K562 (cell line): Measurements from ENCODE around the gene CAPN2. TPM values are rescaled to one million over a fixed set of nuclear protein-coding genes. Genes with fewer than 3 reads are reported as not detected.
A peak's percentile ranks its signal among the peaks of the same experiment; 100 is the strongest.

ENCODE experiments used
- ATAC-seq: fragments of 200-7000 bp; cut with Tn5 transposase; 3 replicates; pipeline ENCODE4 v1.9.1; 2020; ENCODE audit warnings: moderate library complexity
- BruUV-seq: library from RNA; stranded (reverse); fragments of 400-500 nt; replicated peaks from 2 replicates; lab custom pipeline; 2021; lab: Mats Ljungman, UMichigan
- CTCF ChIA-PET: fragments of 300-600 bp; formaldehyde crosslinking; extraction: SDS; loops from one replicate; lab custom pipeline; 2021; ENCODE audit warnings: low intra/inter-chr PET ratio; lab: Yijun Ruan, JAX
- POLR2A ChIA-PET: fragments of 300-600, 350-650 bp; sonication (Branson Sonifier 250); formaldehyde crosslinking; extraction: SDS; loops from one replicate; lab custom pipeline; 2021; ENCODE audit warnings: antibody characterized with exemption, inconsistent platforms; lab: Yijun Ruan, JAX
- DNase-seq, 4 experiments: peaks; one replicate each; pipeline versions ENCODE4 v3.0.0 to v3.0.0-alpha.2; 2011 to 2018; ENCODE audit warnings: low spot score in 3 of 4, mixed read lengths in 3 of 4; ENCODE audit errors: extremely low read depth in 1 of 4
- FAIRE-seq: peaks from 2 replicates; lab custom pipeline; 2011; peaks lifted over from hg19 to GRCh38; lab: Jason Lieb, UNC
- H2AFZ ChIP-seq: 2 replicates; pipeline ENCODE4 v1.6.0; 2011; ENCODE audit warnings: low read depth, low read length, control low read depth, inconsistent platforms
- H3K27ac ChIP-seq: fragments of 200-600 bp; 3 replicates; pipeline ENCODE4 v1.8.0; 2011; ENCODE audit warnings: low read depth, mild to moderate bottlenecking, control low read depth, inconsistent platforms, low read length, moderate library complexity, mixed read lengths; ENCODE audit errors: extremely low read depth
- H3K27me3 ChIP-seq, 2 experiments: fragments of 300-600 bp in 1 of 2; 2 replicates in 1 of 2; 3 replicates in 1 of 2; pipeline versions ENCODE4 v1.6.0 to v1.8.0; 2011; ENCODE audit warnings: inconsistent platforms in 2 of 2, low read length in 2 of 2, mild to moderate bottlenecking in 1 of 2, mixed read lengths in 1 of 2, moderate library complexity in 1 of 2; ENCODE audit not compliant: control insufficient read depth in 2 of 2, insufficient read depth in 2 of 2
- H3K36me3 ChIP-seq: fragments of 300-600 bp; 3 replicates; pipeline ENCODE4 v1.8.0; 2011; ENCODE audit warnings: mild to moderate bottlenecking, low read length, inconsistent platforms; ENCODE audit not compliant: control insufficient read depth, insufficient read depth
- H3K4me1 ChIP-seq, 2 experiments: fragments of 200-600 bp in 1 of 2; replicated peaks in 1 of 2; 2 replicates in 1 of 2; 3 replicates in 1 of 2; pipeline versions ENCODE4 v1.5.1 to v1.8.0; 2011; ENCODE audit warnings: inconsistent platforms in 2 of 2, low read length in 2 of 2, mild to moderate bottlenecking in 1 of 2, mixed read lengths in 1 of 2, moderate library complexity in 1 of 2; ENCODE audit not compliant: control insufficient read depth in 2 of 2, insufficient read depth in 2 of 2
- H3K4me2 ChIP-seq: 2 replicates; pipeline ENCODE4 v1.6.1; 2011; ENCODE audit warnings: low read length, control low read depth, inconsistent platforms, mixed read lengths; ENCODE audit not compliant: insufficient read depth
- H3K4me3 ChIP-seq: fragments of 200-600 bp; sonication (generic), shearing (Covaris generic); 2 replicates; pipeline ENCODE4 v1.5.1; 2016; ENCODE audit warnings: control low read depth, inconsistent platforms
- H3K79me2 ChIP-seq: fragments of 200-600 bp; 3 replicates; pipeline ENCODE4 v1.8.0; 2011; ENCODE audit warnings: low read length, inconsistent platforms; ENCODE audit not compliant: control insufficient read depth, insufficient read depth
- H3K9ac ChIP-seq, 2 experiments: 2 replicates each; pipeline versions ENCODE4 v1.6.0 to v1.6.1; 2011; ENCODE audit warnings: low read depth in 2 of 2, low read length in 2 of 2, control low read depth in 1 of 2, inconsistent platforms in 1 of 2, mild to moderate bottlenecking in 1 of 2, mixed read lengths in 1 of 2; ENCODE audit not compliant: insufficient read depth in 1 of 2
- H3K9me1 ChIP-seq: one replicate; pipeline ENCODE4 v1.6.0; 2011; ENCODE audit warnings: inconsistent platforms, mild to moderate bottlenecking, low read length, moderate library complexity; ENCODE audit not compliant: control insufficient read depth, insufficient read depth
- H3K9me3 ChIP-seq: replicated peaks from 2 replicates; pipeline ENCODE4 v1.5.1; 2011; ENCODE audit warnings: low read depth, low read length, inconsistent platforms; ENCODE audit not compliant: control insufficient read depth, insufficient read depth
- H4K20me1 ChIP-seq: replicated peaks from 2 replicates; pipeline ENCODE4 v1.6.1; 2011; ENCODE audit warnings: low read length, inconsistent platforms, mixed read lengths; ENCODE audit not compliant: control insufficient read depth, insufficient read depth
- BACH1 ChIP-seq: fragments of 200-800 bp; sonication (Bioruptor generic); IDR thresholded peaks from 2 replicates; pipeline ENCODE4 v1.6.1; 2016; ENCODE audit warnings: missing genetic modification characterization, missing compliant biosample characterization
- DACH1 ChIP-seq: fragments of 450-650 bp; IDR thresholded peaks from 2 replicates; pipeline ENCODE4 v1.6.1; 2018; ENCODE audit not compliant: partially characterized antibody
- DMBX1 ChIP-seq: fragments of 250-450 bp; sonication (Bioruptor Pico); IDR thresholded peaks from 2 replicates; pipeline ENCODE4 v1.8.0; 2022; ENCODE audit warnings: inconsistent platforms, mild to moderate bottlenecking, moderate library complexity, borderline replicate concordance
- E2F3 ChIP-seq: fragments of 250-450 bp; sonication (Bioruptor Pico); IDR thresholded peaks from 2 replicates; pipeline ENCODE4 v1.4.0; 2020; ENCODE audit warnings: mild to moderate bottlenecking
- FOXO4 ChIP-seq: fragments of 450-650 bp; formaldehyde crosslinking; IDR thresholded peaks from 2 replicates; pipeline ENCODE4 v1.4.0; 2020; ENCODE audit warnings: mild to moderate bottlenecking, moderate library complexity
- MAFG ChIP-seq: fragments of 450-650 bp; conservative IDR thresholded peaks from 2 replicates; pipeline ENCODE4 v1.6.1; 2016; ENCODE audit warnings: missing genetic modification characterization, missing compliant biosample characterization
- NEUROD1 ChIP-seq: fragments of 150-350 bp; IDR thresholded peaks from 2 replicates; pipeline ENCODE4 v1.6.1; 2014; ENCODE audit warnings: borderline replicate concordance, low read length, low read depth; ENCODE audit not compliant: partially characterized antibody
- NFRKB ChIP-seq: fragments of 450-650 bp; IDR thresholded peaks from 2 replicates; pipeline ENCODE4 v1.6.1; 2016; ENCODE audit warnings: low read depth
- TAF9B ChIP-seq: fragments of 450-650 bp; IDR thresholded peaks from 2 replicates; pipeline ENCODE4 v1.6.1; 2018; ENCODE audit warnings: mild to moderate bottlenecking; ENCODE audit not compliant: partially characterized antibody
- THRAP3 ChIP-seq: fragments of 450-650 bp; IDR thresholded peaks from 2 replicates; pipeline ENCODE4 v1.6.1; 2016; ENCODE audit warnings: mild to moderate bottlenecking, inconsistent platforms, borderline replicate concordance
- ZBTB11 ChIP-seq, 3 experiments: fragments of 200-800 bp in 1 of 3; fragments of 250-450 bp in 1 of 3; fragments of 450-650 bp in 1 of 3; sonication (Bioruptor Pico) in 1 of 3; sonication (Bioruptor generic) in 1 of 3; formaldehyde crosslinking in 1 of 3; IDR thresholded peaks; 2 replicates each; pipeline versions ENCODE4 v1.6.1 to v1.8.0; 2016 to 2022; ENCODE audit warnings: mild to moderate bottlenecking in 2 of 3, missing genetic modification characterization in 2 of 3, missing compliant biosample characterization in 1 of 3, moderate library complexity in 1 of 3
- ZBTB12 ChIP-seq: fragments of 250-450 bp; sonication (Bioruptor Pico); IDR thresholded peaks from 2 replicates; pipeline ENCODE4 v1.4.0; 2020
- ZNF263 ChIP-seq: sonication (generic); formaldehyde crosslinking; IDR thresholded peaks from 2 replicates; pipeline ENCODE4 v1.8.0; 2022; ENCODE audit warnings: mild to moderate bottlenecking, missing genetic modification reagents, borderline replicate concordance
- ZNF57 ChIP-seq: fragments of 450-650 bp; formaldehyde crosslinking; IDR thresholded peaks from 2 replicates; pipeline ENCODE4 v1.4.0; 2020; ENCODE audit warnings: mild to moderate bottlenecking, moderate library complexity
- WGBS: fragments of 100-300 bp; shearing (Covaris generic); methylation state at CpG from one replicate; pipeline ENCODE4 v1.1.6; 2016; ENCODE audit warnings: low coverage, mixed read lengths; ENCODE audit not compliant: insufficient coverage; ENCODE audit errors: missing lambda C conversion rate; 5-methylcytosine and 5-hydroxymethylcytosine counted together
- in situ Hi-C: fragments of 300-500 bp; cut with MboI; formaldehyde crosslinking; loops from 4 replicates; pipeline ENCODE4 v1.15.0; 2018; ENCODE audit warnings: inconsistent platforms, mixed read lengths
- intact Hi-C: fragments of 100-400 bp; cut with micrococcal nuclease; formaldehyde crosslinking; loops from 2 replicates; pipeline ENCODE4 v1.14.2; 2022
- polyA plus RNA-seq, 8 experiments: library from polyadenylated mRNA; depleted of rRNA in 4 of 8; stranded (reverse) in 5 of 8; unstranded in 3 of 8; fragments of >200 nt; fragmentation: Nextera tagmentation in 2 of 8; fragmentation: Illumina TruSeq in 1 of 8; extraction: Ambion mirVana in 2 of 8; extraction: Trizol in 1 of 8; gene quantifications; 2 replicates each; pipeline versions ENCODE4 v1.2.1 to v1.2.3, GENCODE V29; 2011 to 2014; ENCODE audit warnings: inconsistent platforms in 1 of 8, missing spikeins in 1 of 8
- total RNA-seq, 7 experiments: library from RNA; depleted of rRNA in 6 of 7; stranded (reverse); fragments of >200 nt in 6 of 7; fragmentation: Illumina TruSeq in 2 of 7; extraction: Trizol in 2 of 7; gene quantifications; 2 replicates each; pipeline versions ENCODE4 v1.2.1 to v1.2.3, GENCODE V29; 2011 to 2021; ENCODE audit warnings: low replicate concordance in 1 of 7

The CAPN2 gene
- total and polyA plus RNA-seq, 9 of the 15 experiments (the other 6 are each of a cell fraction or from before 2014, with no cell fraction given), result 24.6 to 157 (median 101) TPM

GRCh38 chr1:223700388-223700918, 11.9 kb upstream of the CAPN2 start:
- peak overlapping the region; percentile 70 for H3K27ac ChIP-seq
- H3K27me3 ChIP-seq, result no peaks in the 10 kb centered on the region
- peak overlapping the region; percentile 49 to 53; a peak in 2 of 4 replicates for H3K9ac ChIP-seq
- H3K9me1 ChIP-seq, result no peaks in the 10 kb centered on the region
- H3K36me3 ChIP-seq, result no peaks in the 10 kb centered on the region
- intact Hi-C loops (loop anchor here (10.0 kb wide), 1 partner anchor 1224 kb away; the partner anchor contains the start of gene DNAH14), in situ Hi-C loops (loop anchor here (25.0 kb wide), 1 partner anchor 212 kb away; no protein-coding TSS in a partner anchor)
- H3K4me3 ChIP-seq, result no peak overlapping the region
- FAIRE-seq (no peak), ATAC-seq (0 out of 3 replicates have a peak, but pooled peaks have one; percentile 5), DNase-seq (no peak)
- H2AFZ ChIP-seq, result peak overlapping the region; percentile 92
- H3K9me3 ChIP-seq, result no peaks in the 10 kb centered on the region
- ChIA-PET POLR2A (interaction anchor here (0.5 to 1.6 kb wide), 7 partner anchors 10 to 607 kb away, joined by 3 to 8 read pairs (median 4); no protein-coding TSS in a partner anchor), CTCF (interaction anchor here (0.7 to 1.0 kb wide), 2 partner anchors 49 to 770 kb away, joined by 3 read pairs; no protein-coding TSS in a partner anchor)
- H3K4me2 ChIP-seq, result peak overlapping the region; percentile 73; the same call in 1 of the 2 replicates
- H4K20me1 ChIP-seq, result no peaks in the 10 kb centered on the region
- peaks cover 17 to 26% of the 10 kb centered on the region in 2 experiments for H3K4me1 ChIP-seq
- no peaks in the 10 kb centered on the region for H3K79me2 ChIP-seq
- 32% methylated on average over 5 of the region's 5 CpGs for WGBS
- BruUV-seq, result no TSS peak
- TF ChIP-seq DACH1, result no peak
- TF ChIP-seq DMBX1 (CRISPR knock-in tag), result 0 out of 2 replicates have a peak, but pooled peaks have one; percentile 42
- TF ChIP-seq E2F3, result 0 out of 2 replicates have a peak, but pooled peaks have one; percentile 16
- no peak for TF ChIP-seq THRAP3
- 0 out of 2 replicates have a peak, but pooled peaks have one; percentile 38 for TF ChIP-seq ZNF57
- TF ChIP-seq ZBTB12 (CRISPR knock-in tag), result no peak
- peak; percentile 28; the same call in 1 of the 2 replicates for TF ChIP-seq BACH1 (tag)
- no peak for TF ChIP-seq NEUROD1
- no peak for TF ChIP-seq TAF9B
- TF ChIP-seq ZNF263 (CRISPR knock-in tag), result no peak
- 0 out of 2 replicates have a peak, but pooled peaks have one; percentile 44 for TF ChIP-seq NFRKB
- 0 out of 6 replicates have a peak, but pooled peaks of 1 of the 3 experiments have one; percentile 10 for TF ChIP-seq ZBTB11 (CRISPR knock-in tag; IDR thresholded peaks at IDR 0.05)
- TF ChIP-seq FOXO4, result 0 out of 2 replicates have a peak, but pooled peaks have one; percentile 25
- no peak for TF ChIP-seq MAFG (tag)
